ENCODE data around the gene FLNB. TPM values are rescaled to one million over a fixed set of nuclear protein-coding genes. Genes with fewer than 3 reads are reported as not detected.

FLNB gene
- polyA plus RNA-seq, 1 donor from 2014 or later, result 10.3 TPM

DNA sequence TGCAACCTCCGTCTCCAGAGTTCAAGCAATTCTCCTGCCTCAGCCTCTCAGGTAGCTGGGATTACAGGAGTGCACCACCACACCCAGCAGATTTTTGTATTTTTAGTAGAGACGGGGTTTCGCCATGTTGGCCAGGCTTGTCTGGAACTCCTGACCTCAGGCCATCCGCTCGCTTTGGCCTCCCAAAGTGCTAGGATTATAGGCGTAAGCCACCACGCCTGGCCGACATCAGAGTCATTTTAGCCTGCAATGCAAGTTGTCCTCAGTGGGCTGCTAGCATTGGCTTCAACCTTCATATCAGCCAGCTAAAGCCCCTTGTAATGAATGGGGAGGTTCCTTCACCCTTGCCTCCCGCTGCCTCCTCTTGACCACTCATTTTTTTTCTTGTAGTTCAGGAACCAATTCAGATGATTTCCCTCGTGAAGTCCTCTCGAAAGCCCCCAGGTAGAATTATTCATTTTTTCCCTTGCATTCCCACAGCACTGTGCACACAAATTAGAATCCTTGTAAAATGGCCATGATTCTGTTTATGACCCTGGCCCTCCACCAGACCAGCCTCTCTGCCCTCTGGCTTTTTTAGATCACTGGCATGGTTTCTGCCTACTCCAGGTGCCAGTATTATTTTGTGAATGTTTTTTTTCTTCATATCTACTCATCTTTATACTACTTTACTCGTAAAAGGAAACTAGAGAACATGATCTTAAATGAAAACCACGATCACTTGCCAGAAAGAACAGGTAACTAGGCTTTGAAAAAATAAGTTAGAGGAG, 29.1 kb downstream of the FLNB start:
- H3K9me2 ChIP-seq (ENCODE audit: insufficient read depth, low read length), result no peaks in the 10 kb centered on the region
- no peaks in the 10 kb centered on the region for H3K27me3 ChIP-seq (ENCODE audit: insufficient read depth, low read depth, low read length)
- H3K4me2 ChIP-seq (ENCODE audit: low read length), result no peak overlapping the region
- H3F3A ChIP-seq (ENCODE audit: insufficient read depth, low read length, poor library complexity, severe bottlenecking), result no peaks in the 10 kb centered on the region
- TF ChIP-seq, protein P1, sequence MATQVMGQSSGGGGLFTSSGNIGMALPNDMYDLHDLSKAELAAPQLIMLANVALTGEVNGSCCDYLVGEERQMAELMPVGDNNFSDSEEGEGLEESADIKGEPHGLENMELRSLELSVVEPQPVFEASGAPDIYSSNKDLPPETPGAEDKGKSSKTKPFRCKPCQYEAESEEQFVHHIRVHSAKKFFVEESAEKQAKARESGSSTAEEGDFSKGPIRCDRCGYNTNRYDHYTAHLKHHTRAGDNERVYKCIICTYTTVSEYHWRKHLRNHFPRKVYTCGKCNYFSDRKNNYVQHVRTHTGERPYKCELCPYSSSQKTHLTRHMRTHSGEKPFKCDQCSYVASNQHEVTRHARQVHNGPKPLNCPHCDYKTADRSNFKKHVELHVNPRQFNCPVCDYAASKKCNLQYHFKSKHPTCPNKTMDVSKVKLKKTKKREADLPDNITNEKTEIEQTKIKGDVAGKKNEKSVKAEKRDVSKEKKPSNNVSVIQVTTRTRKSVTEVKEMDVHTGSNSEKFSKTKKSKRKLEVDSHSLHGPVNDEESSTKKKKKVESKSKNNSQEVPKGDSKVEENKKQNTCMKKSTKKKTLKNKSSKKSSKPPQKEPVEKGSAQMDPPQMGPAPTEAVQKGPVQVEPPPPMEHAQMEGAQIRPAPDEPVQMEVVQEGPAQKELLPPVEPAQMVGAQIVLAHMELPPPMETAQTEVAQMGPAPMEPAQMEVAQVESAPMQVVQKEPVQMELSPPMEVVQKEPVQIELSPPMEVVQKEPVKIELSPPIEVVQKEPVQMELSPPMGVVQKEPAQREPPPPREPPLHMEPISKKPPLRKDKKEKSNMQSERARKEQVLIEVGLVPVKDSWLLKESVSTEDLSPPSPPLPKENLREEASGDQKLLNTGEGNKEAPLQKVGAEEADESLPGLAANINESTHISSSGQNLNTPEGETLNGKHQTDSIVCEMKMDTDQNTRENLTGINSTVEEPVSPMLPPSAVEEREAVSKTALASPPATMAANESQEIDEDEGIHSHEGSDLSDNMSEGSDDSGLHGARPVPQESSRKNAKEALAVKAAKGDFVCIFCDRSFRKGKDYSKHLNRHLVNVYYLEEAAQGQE (IDR thresholded peaks at IDR 0.05; ENCODE audit: borderline replicate concordance), result no peak
- TF ChIP-seq TAF1 (IDR thresholded peaks at IDR 0.05; ENCODE audit: low read depth), result no peak
- TF ChIP-seq SMC3 (conservative IDR thresholded peaks at IDR 0.05; ENCODE audit: poor library complexity), result no peak
- TF ChIP-seq RAD21 (conservative IDR thresholded peaks at IDR 0.05), result no peak
- no peak for TF ChIP-seq EZH2 (IDR thresholded peaks at IDR 0.05; ENCODE audit: borderline replicate concordance, insufficient read depth, low read length, poor library complexity, severe bottlenecking)
- TF ChIP-seq, protein P2, sequence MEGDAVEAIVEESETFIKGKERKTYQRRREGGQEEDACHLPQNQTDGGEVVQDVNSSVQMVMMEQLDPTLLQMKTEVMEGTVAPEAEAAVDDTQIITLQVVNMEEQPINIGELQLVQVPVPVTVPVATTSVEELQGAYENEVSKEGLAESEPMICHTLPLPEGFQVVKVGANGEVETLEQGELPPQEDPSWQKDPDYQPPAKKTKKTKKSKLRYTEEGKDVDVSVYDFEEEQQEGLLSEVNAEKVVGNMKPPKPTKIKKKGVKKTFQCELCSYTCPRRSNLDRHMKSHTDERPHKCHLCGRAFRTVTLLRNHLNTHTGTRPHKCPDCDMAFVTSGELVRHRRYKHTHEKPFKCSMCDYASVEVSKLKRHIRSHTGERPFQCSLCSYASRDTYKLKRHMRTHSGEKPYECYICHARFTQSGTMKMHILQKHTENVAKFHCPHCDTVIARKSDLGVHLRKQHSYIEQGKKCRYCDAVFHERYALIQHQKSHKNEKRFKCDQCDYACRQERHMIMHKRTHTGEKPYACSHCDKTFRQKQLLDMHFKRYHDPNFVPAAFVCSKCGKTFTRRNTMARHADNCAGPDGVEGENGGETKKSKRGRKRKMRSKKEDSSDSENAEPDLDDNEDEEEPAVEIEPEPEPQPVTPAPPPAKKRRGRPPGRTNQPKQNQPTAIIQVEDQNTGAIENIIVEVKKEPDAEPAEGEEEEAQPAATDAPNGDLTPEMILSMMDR (IDR thresholded peaks at IDR 0.05; ENCODE audit: poor library complexity, severe bottlenecking), result no peak
- TF ChIP-seq MXI1 (conservative IDR thresholded peaks at IDR 0.05; ENCODE audit: poor library complexity, severe bottlenecking), result no peak
- no peak for TF ChIP-seq EP300 (conservative IDR thresholded peaks at IDR 0.05; ENCODE audit: poor library complexity, severe bottlenecking)
- no peak for TF ChIP-seq POLR2AphosphoS5 (IDR thresholded peaks at IDR 0.05)
- H3K79me2 ChIP-seq (replicated peaks; ENCODE audit: insufficient read depth, low read length), result no peaks in the 10 kb centered on the region
- H3K27ac ChIP-seq (ENCODE audit: low read length), result no peak overlapping the region
- no peak overlapping the region for H3K9ac ChIP-seq (ENCODE audit: low read length)
- H4K20me1 ChIP-seq (ENCODE audit: insufficient read depth), result no peaks in the 10 kb centered on the region
- no peak overlapping the region for H2AFZ ChIP-seq (ENCODE audit: low read depth, low read length)
- no peaks in the 10 kb centered on the region for H3K9me3 ChIP-seq (ENCODE audit: low read length)
- H3K36me3 ChIP-seq (ENCODE audit: insufficient read depth, low read length), result no peaks in the 10 kb centered on the region
- no peak overlapping the region for H3K4me3 ChIP-seq (ENCODE audit: low read length)

DNA sequence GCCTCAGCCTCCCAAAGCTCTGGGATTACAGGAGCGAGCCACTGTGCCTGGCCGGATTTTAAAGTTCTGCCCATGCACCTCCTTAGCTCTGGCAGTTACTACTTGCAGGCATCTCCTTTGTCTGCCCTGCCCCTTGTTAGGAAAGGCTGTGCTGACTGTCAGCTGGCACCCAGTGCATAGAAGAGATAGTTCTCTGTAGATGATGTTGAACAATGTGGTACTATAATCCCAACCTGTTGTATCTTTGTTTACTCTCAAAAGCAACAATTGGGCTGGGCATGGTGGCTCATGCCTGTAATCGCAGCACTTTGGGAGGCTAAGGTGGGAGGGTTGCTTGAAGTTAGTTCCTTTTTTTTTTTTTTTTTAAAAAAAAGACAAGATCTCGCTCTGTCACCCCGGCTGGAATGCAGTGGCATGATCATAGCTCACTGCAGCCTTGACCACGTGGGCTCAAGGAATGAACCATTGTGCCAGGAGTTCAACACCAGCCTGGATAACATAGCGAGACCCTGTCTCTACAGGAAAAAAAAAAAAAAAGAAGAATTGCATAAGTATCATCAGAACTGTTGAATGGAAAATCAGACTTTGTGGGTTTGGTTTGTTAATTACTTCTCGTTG, 30.6 kb downstream of the FLNB start:
- H4K20me1 ChIP-seq (ENCODE audit: insufficient read depth), result no peaks in the 10 kb centered on the region
- H3K9me2 ChIP-seq (ENCODE audit: insufficient read depth, low read length), result no peaks in the 10 kb centered on the region
- no peak overlapping the region for H3K27ac ChIP-seq (ENCODE audit: low read length)
- H3K9ac ChIP-seq (ENCODE audit: low read length), result no peak overlapping the region
- no peaks in the 10 kb centered on the region for H3K9me3 ChIP-seq (ENCODE audit: low read length)
- no peaks in the 10 kb centered on the region for H3F3A ChIP-seq (ENCODE audit: insufficient read depth, low read length, poor library complexity, severe bottlenecking)
- H3K79me2 ChIP-seq (replicated peaks; ENCODE audit: insufficient read depth, low read length), result no peaks in the 10 kb centered on the region
- no peak overlapping the region for H3K4me3 ChIP-seq (ENCODE audit: low read length)
- H3K36me3 ChIP-seq (ENCODE audit: insufficient read depth, low read length), result no peaks in the 10 kb centered on the region
- no peak overlapping the region for H2AFZ ChIP-seq (ENCODE audit: low read depth, low read length)
- H3K4me2 ChIP-seq (ENCODE audit: low read length), result no peak overlapping the region
- TF ChIP-seq EP300 (conservative IDR thresholded peaks at IDR 0.05; ENCODE audit: poor library complexity, severe bottlenecking) (no peak), RAD21 (conservative IDR thresholded peaks at IDR 0.05) (no peak), MXI1 (conservative IDR thresholded peaks at IDR 0.05; ENCODE audit: poor library complexity, severe bottlenecking) (no peak), TAF1 (IDR thresholded peaks at IDR 0.05; ENCODE audit: low read depth) (no peak)
- H3K27me3 ChIP-seq (ENCODE audit: insufficient read depth, low read depth, low read length), result no peaks in the 10 kb centered on the region
